BE2C (cell line): ENCODE measurements around the gene CDC42EP5. TPM values are rescaled to one million over a fixed set of nuclear protein-coding genes. Genes with fewer than 3 reads are reported as not detected.

Experiments used
- DNase-seq: peaks from one replicate; pipeline ENCODE4 v3.0.0-alpha.2; 2020
- H3K27me3 ChIP-seq: fragments of 250-450 bp; sonication (Bioruptor Pico); 2 replicates; pipeline ENCODE4 v1.5.1; 2020; ENCODE audit warnings: mild to moderate bottlenecking
- H3K36me3 ChIP-seq: fragments of 250-450 bp; sonication (Bioruptor Pico); 2 replicates; pipeline ENCODE4 v1.5.1; 2020; ENCODE audit warnings: mild to moderate bottlenecking
- H3K4me1 ChIP-seq: fragments of 250-450 bp; sonication (Bioruptor Pico); 2 replicates; pipeline ENCODE4 v1.5.1; 2020
- H3K4me3 ChIP-seq: 2 replicates; pipeline ENCODE4 v1.5.1; 2011; ENCODE audit warnings: low read depth, low read length
- H3K9me3 ChIP-seq: fragments of 250-450 bp; sonication (Bioruptor Pico); 2 replicates; pipeline ENCODE4 v1.5.1; 2020
- polyA plus RNA-seq: library from polyadenylated mRNA; unstranded; fragments of >200 nt; gene quantifications from one replicate; pipeline ENCODE4 v1.2.1, GENCODE V29; 2012; ENCODE audit warnings: low read depth, missing spikeins; ENCODE audit not compliant: insufficient read length, insufficient read depth
- TF ChIP-seq, protein P1 (sequence below): IDR thresholded peaks from 2 replicates; pipeline ENCODE4 v1.5.1; 2012; ENCODE audit warnings: mild to moderate bottlenecking, low read depth, low read length

Gene CDC42EP5, protein sequence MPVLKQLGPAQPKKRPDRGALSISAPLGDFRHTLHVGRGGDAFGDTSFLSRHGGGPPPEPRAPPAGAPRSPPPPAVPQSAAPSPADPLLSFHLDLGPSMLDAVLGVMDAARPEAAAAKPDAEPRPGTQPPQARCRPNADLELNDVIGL
- polyA plus RNA-seq = not detected

DNA sequence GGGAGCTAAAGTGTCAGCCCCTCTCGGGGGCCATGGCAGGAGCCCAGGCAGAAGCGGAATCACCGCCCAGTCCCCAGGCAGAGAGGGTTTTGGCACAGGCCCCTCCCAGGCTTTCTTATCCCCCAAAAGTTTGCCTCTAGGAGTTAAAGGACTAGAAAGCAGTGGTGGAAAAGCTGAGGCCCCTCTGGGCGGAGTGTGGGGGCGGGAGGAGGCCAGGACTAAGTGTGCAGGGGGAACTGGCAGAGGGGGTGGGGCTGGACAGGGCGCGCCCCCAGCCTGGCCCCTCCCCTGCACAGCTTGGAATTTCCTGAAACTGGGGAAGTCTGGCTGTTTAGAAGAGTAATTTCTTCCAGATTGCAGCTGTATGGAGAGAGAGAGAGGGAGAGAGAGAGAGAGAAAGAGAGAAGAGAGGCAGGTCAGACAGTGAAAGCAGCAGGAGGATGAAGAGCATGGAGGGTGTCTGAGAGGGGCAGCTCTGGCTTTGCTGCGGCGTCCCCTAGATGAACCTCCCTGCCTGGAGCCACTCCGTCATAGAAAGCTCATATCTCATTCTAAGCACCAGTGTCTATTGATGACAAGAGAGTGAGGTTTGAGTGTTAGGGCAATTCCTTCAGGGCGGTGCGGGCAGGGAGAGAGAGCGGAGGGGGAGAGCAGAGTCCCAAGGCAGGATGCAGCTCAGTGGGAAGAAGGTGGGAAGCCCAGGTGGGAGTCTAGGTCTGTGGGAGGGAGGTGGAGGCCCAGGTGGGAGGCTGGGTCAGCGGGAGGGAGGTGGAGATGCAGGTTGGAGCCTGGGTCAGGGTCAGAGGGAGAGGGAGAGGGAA, at the start of gene CDC42EP5:
TSS of gene CDC42EP5 (minus strand) at position 226 of the 821 bp plus-strand sequence. CDS start 7,749 bp downstream, outside the sequence.
- Histone ChIP-seq H3K9me3 (no peaks in the 10 kb centered on the region), H3K27me3 (peaks cover 54% of the 10 kb centered on the region), H3K4me3 (no peak within 1 kb of the TSS), H3K36me3 (no peaks in the 10 kb centered on the region), H3K4me1 (no peaks in the 10 kb centered on the region)
- TF ChIP-seq, protein P1, sequence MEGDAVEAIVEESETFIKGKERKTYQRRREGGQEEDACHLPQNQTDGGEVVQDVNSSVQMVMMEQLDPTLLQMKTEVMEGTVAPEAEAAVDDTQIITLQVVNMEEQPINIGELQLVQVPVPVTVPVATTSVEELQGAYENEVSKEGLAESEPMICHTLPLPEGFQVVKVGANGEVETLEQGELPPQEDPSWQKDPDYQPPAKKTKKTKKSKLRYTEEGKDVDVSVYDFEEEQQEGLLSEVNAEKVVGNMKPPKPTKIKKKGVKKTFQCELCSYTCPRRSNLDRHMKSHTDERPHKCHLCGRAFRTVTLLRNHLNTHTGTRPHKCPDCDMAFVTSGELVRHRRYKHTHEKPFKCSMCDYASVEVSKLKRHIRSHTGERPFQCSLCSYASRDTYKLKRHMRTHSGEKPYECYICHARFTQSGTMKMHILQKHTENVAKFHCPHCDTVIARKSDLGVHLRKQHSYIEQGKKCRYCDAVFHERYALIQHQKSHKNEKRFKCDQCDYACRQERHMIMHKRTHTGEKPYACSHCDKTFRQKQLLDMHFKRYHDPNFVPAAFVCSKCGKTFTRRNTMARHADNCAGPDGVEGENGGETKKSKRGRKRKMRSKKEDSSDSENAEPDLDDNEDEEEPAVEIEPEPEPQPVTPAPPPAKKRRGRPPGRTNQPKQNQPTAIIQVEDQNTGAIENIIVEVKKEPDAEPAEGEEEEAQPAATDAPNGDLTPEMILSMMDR = no peak
- no peak for DNase-seq

DNA sequence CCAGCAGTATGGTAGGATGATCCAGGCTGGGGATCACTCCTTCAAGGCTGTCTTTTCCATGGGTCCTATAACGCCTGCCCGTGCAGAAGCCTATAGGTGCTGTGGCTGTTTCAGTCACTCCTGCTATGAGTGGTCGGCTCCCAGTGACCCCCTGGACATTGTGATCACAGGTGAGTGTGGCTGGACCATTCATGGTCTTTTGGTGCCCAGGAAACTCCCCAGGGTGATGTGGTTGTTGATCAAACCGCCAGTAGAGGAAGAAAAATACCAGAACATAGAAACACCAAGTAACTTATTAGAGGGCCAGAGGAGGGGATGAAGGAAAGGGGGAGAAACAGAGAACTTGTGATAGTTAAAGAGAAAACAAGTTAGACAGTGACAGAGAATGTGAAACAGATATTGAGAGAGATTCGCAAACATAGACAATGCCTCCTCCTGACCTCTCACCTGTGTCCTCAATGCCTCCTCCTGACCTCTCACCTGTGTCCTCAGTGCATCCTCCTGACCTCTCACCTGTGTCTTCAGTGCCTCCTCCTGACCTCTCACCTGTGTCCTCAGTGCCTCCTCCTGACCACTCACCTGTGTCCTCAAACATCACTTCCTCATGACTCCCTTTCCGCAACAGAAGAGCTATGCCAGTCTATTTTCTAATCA, 48.9 kb upstream of the CDC42EP5 start:
- Histone ChIP-seq H3K27me3 (peaks cover 28% of the 10 kb centered on the region), H3K9me3 (no peaks in the 10 kb centered on the region), H3K4me3 (no peak overlapping the region), H3K4me1 (no peaks in the 10 kb centered on the region), H3K36me3 (no peaks in the 10 kb centered on the region)
- TF ChIP-seq, protein P1 = no peak
- DNase-seq = no peak

DNA sequence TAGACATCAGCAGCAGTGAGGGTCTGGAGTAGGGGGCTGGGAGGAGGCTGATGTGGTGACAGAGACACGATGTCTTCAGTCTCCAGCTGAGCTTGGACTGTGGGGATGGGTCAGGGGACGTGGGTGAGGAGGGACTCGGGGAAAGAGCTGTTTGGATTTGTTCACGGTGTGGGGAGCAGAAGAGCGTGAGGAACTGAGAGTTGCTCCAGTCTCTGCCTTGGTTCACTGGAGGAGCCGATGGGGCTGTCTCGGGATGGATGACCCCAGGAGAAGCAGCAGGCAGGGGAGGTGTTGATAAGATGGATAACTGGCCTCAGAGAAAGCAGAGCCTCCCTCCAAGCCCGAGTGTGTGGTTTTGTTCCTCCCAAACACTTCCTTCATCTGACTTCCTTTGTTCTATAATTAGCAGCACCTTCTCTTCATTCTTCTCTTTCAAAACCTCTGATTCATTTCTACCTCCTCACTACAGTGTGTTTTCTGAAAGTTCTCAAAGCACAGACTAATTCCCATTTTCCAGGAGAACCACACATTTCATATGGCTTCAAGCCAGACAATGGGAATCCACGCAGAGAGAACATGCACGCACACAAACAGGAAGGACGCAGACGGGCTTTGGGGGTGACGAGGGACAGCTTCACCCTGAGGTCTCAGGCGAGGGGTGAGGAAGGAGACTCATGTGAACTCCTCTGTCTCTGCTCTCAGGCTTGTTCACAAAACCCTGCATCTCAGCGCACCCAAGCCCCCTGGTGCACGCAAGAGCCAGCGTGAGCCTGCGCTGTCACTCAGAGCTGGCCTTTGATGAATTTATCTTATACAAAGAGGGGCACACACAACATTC, 48.1 kb upstream of the CDC42EP5 start:
- Histone ChIP-seq H3K27me3 (peaks cover 34% of the 10 kb centered on the region), H3K4me1 (no peaks in the 10 kb centered on the region), H3K36me3 (no peaks in the 10 kb centered on the region), H3K4me3 (no peak overlapping the region), H3K9me3 (no peaks in the 10 kb centered on the region)
- TF ChIP-seq, protein P1 = no peak
- DNase-seq = no peak

DNA sequence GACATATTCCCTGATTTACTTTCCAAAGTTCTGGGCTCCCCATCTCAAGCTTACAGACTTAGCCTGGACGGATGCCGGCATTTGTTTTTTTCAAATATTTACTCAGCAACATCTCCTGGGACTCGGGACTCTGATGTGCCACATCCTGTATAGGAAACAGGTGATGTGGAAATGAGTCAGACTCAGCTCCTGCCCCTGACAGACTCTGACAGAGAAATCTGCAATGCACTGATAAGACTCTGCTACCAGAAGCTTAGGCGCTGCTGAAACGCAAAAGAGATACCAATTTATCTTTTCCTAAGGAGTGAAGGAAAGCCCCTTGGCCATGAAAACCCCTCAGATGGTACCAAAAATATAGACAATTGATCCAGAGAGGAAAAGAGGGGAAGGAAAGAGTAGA, 45.7 kb upstream of the CDC42EP5 start:
- DNase-seq = no peak
- no peak overlapping the region for H3K4me3 ChIP-seq
- H3K27me3 ChIP-seq = peaks cover 52% of the 10 kb centered on the region
- no peaks in the 10 kb centered on the region for H3K4me1 ChIP-seq
- no peaks in the 10 kb centered on the region for H3K9me3 ChIP-seq
- TF ChIP-seq, protein P1 = no peak
- H3K36me3 ChIP-seq = no peaks in the 10 kb centered on the region

DNA sequence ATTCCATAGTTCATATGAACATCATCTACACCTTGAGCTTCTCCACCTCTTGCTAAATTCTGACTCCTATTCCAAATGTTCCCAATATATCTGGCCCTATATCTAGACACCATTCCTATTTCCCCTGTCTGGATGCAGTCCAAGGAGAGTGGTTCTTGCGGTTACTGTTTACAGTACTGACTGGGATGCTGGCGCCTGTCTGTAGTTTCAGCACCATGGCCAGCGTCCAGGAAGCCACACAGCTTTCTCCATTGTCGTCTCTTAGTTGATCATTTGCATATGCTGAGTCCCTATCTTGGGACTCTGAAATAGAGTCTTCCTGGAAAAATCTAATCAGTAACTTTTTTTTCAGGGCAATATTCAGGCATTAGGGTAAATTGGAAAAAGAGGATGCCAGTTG, 44.4 kb upstream of the CDC42EP5 start:
- Histone ChIP-seq H3K9me3 (no peaks in the 10 kb centered on the region), H3K4me3 (no peak overlapping the region), H3K27me3 (peaks cover 61% of the 10 kb centered on the region), H3K36me3 (no peaks in the 10 kb centered on the region), H3K4me1 (no peaks in the 10 kb centered on the region)
- TF ChIP-seq, protein P1 = no peak
- DNase-seq = no peak
